DND-41 (cell line): ENCODE results near the gene NEXN.

ENCODE experiments used
- ATAC-seq: fragments of 200-7000 bp; cut with Tn5 transposase; 3 replicates; pipeline ENCODE4 v1.9.1; 2021; ENCODE audit warnings: low read depth; ENCODE audit not compliant: insufficient read depth
- DNase-seq: peaks from one replicate; pipeline ENCODE4 v3.0.0-alpha.2; 2020
- H2AFZ ChIP-seq: 2 replicates; pipeline ENCODE4 v1.6.0; 2012; ENCODE audit warnings: low read depth, low read length
- H3K27ac ChIP-seq: 2 replicates; pipeline ENCODE4 v1.5.1; 2012; ENCODE audit warnings: low read length, inconsistent platforms
- H3K27me3 ChIP-seq: fragments of 200-600 bp; sonication (generic); 2 replicates; pipeline ENCODE4 v1.6.0; 2012; ENCODE audit warnings: low read length, mild to moderate bottlenecking, inconsistent platforms; ENCODE audit not compliant: insufficient read depth, poor library complexity
- H3K36me3 ChIP-seq: 2 replicates; pipeline ENCODE4 v1.5.1; 2012; ENCODE audit warnings: low read length, inconsistent platforms; ENCODE audit not compliant: insufficient read depth
- H3K4me1 ChIP-seq: 2 replicates; pipeline ENCODE4 v1.5.1; 2012; ENCODE audit warnings: mild to moderate bottlenecking, low read length; ENCODE audit not compliant: insufficient read depth
- H3K4me2 ChIP-seq: 2 replicates; pipeline ENCODE4 v1.6.0; 2012; ENCODE audit warnings: mild to moderate bottlenecking, moderate library complexity, low read length, inconsistent platforms; ENCODE audit not compliant: insufficient read depth
- H3K4me3 ChIP-seq, 2 experiments: fragments of 200-600 bp in 1 of 2; shearing (Covaris generic) in 1 of 2; 2 replicates each; pipeline ENCODE4 v1.5.1; 2012 to 2016; ENCODE audit warnings: inconsistent platforms in 2 of 2, low read length in 2 of 2, mild to moderate bottlenecking in 2 of 2, low read depth in 1 of 2, moderate library complexity in 1 of 2
- H3K79me2 ChIP-seq: 2 replicates; pipeline ENCODE4 v1.6.0; 2012; ENCODE audit warnings: low read length, inconsistent platforms; ENCODE audit not compliant: insufficient read depth
- H3K9ac ChIP-seq: 2 replicates; pipeline ENCODE4 v1.6.0; 2012; ENCODE audit warnings: low read depth, mild to moderate bottlenecking, inconsistent platforms, low read length, moderate library complexity
- H3K9me3 ChIP-seq: 2 replicates; pipeline ENCODE4 v1.5.1; 2012; ENCODE audit warnings: low read length, moderate library complexity, mild to moderate bottlenecking, inconsistent platforms; ENCODE audit not compliant: insufficient read depth, severe bottlenecking
- H4K20me1 ChIP-seq: 2 replicates; pipeline ENCODE4 v1.6.0; 2012; ENCODE audit warnings: low read length; ENCODE audit not compliant: insufficient read depth
- EZH2 ChIP-seq: IDR thresholded peaks from 3 replicates; pipeline ENCODE4 v1.6.1; 2012; ENCODE audit warnings: borderline replicate concordance, low read depth, mild to moderate bottlenecking, moderate library complexity, low read length, inconsistent platforms; ENCODE audit not compliant: severe bottlenecking
- TF ChIP-seq, protein P1 (sequence below): IDR thresholded peaks from 2 replicates; pipeline ENCODE4 v1.5.1; 2012; ENCODE audit warnings: borderline replicate concordance, low read length, moderate library complexity, mild to moderate bottlenecking; ENCODE audit not compliant: poor library complexity, severe bottlenecking; ENCODE audit errors: extremely low read depth

The NEXN gene

DNA sequence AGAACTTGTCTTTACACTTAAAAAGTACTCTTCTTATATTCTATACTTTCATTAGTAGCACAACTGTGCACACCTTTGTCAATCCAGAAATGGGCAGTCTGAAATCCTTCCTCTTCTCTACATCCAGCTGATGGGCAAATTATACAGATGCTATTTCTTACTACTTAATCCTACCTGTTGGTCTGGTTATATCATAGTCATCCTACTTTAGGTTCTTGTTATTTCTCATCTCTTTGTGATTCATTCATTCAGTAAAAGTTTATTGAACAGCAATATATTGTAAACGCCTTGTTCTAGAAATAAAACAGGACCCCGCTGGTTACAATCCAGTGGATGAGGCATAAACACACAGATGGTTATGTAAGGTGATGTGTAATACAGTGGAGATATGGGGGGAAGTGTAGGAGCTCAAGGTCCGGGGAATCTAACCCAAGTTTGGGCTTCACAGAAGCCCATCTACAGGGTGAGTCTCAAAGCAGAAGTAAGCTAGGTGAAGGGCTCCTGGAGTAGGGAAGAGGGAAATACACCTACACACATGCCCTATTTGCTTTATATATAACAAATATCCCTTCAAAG, 102.3 kb downstream of the NEXN start:
- 0 out of 2 replicates have a peak, but pooled peaks cover 6% of the 10 kb centered on the region for H3K36me3 ChIP-seq
- no peaks in the 10 kb centered on the region for H3K27me3 ChIP-seq
- H3K4me2 ChIP-seq: no peak overlapping the region
- no peak overlapping the region for H3K4me3 ChIP-seq
- no peaks in the 10 kb centered on the region for H3K9me3 ChIP-seq
- no peaks in the 10 kb centered on the region for H3K4me1 ChIP-seq
- H2AFZ ChIP-seq: no peak overlapping the region
- no peak overlapping the region for H3K9ac ChIP-seq
- no peak for ATAC-seq
- H3K27ac ChIP-seq: no peak overlapping the region
- no peak for DNase-seq
- H3K79me2 ChIP-seq: peaks cover 33% of the 10 kb centered on the region
- H4K20me1 ChIP-seq: 0 out of 2 replicates have a peak, but pooled peaks cover 2% of the 10 kb centered on the region
- TF ChIP-seq, protein P1, sequence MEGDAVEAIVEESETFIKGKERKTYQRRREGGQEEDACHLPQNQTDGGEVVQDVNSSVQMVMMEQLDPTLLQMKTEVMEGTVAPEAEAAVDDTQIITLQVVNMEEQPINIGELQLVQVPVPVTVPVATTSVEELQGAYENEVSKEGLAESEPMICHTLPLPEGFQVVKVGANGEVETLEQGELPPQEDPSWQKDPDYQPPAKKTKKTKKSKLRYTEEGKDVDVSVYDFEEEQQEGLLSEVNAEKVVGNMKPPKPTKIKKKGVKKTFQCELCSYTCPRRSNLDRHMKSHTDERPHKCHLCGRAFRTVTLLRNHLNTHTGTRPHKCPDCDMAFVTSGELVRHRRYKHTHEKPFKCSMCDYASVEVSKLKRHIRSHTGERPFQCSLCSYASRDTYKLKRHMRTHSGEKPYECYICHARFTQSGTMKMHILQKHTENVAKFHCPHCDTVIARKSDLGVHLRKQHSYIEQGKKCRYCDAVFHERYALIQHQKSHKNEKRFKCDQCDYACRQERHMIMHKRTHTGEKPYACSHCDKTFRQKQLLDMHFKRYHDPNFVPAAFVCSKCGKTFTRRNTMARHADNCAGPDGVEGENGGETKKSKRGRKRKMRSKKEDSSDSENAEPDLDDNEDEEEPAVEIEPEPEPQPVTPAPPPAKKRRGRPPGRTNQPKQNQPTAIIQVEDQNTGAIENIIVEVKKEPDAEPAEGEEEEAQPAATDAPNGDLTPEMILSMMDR: no peak
- no peak for TF ChIP-seq EZH2

DNA sequence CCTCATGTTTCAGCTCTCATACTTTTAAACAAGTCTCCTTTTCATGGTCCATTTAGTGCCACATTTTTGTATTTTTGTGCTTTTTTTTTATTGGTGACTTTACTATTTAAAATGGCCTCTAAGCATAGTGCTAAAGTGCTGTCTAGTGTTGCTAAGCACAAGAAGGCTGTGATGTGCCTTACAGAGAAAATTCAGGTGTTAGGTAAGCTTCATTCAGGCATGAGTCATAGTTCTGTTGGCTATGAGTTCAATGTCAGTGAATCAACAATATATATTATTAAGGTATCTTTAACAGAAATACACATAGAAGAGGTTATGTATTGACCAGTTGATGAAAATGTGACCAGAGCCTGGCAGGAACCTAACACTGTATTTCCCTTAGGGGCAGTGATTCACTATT, 103.2 kb downstream of the NEXN start:
- Histone ChIP-seq H2AFZ (no peak overlapping the region), H4K20me1 (0 out of 2 replicates have a peak, but pooled peaks cover 2% of the 10 kb centered on the region), H3K27me3 (no peaks in the 10 kb centered on the region), H3K79me2 (peaks cover 25% of the 10 kb centered on the region), H3K4me3 (no peak overlapping the region), H3K4me2 (no peak overlapping the region), H3K27ac (no peak overlapping the region), H3K4me1 (no peaks in the 10 kb centered on the region), H3K36me3 (0 out of 2 replicates have a peak, but pooled peaks cover 6% of the 10 kb centered on the region), H3K9me3 (no peaks in the 10 kb centered on the region), H3K9ac (no peak overlapping the region)
- ATAC-seq (no peak), DNase-seq (no peak)
- TF ChIP-seq, protein P1: no peak
- no peak for TF ChIP-seq EZH2
